ENCODE measurements around the gene SPOCD1. TPM values are rescaled to one million over a fixed set of nuclear protein-coding genes. Genes with fewer than 3 reads are reported as not detected.

The SPOCD1 gene
- total and polyA plus RNA-seq, 2 experiments from 2014 or later, result 0.73 to 1.3 TPM

DNA sequence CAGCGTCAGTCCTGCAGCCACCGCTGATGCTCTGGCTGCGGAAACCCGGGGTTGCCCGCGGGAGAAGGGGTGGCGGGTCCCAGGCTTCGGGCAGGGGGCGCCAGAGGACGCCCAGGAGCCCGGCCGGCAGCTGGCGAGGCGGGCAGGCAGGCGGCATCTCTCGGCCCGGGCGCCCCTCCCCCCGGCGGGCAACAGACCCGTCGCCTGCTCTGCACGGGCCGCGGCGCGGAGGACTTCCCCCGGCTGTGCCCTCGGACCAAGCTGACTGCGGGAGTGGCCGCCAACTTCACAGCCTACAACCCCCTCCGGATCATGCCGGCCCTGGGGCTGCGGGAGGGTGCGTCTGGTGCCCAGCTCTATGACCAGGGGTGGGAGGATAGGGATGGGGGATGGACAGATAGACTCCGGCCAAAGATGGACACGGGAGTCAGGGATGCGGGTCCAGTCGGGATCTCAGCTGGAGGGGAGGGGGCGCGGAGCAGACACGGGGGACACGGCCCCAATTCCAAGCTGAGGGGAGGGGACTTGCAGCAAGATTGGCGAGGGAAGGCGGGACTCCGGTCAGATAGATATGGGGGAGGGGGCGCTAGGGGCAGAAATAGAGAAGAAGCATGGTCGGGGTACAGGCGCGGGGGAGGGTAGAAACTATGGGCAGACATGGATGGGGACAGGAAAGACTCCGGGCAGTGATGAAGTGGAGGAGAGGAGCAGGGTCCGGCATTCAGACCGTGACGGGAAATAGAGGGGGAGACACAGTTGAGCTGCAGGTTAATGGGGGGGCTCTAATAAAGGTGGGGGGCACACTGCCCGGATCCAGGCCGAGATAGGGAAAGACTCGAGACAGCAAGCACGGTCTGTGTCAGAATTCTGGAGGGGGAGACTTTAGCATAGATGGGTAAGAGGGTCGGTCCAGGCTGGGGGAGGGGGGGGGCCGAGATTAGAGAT lies 52.8 kb downstream of the SPOCD1 start (continued):
- TF ChIP-seq ZNF462 (CRISPR knock-in tag; IDR thresholded peaks at IDR 0.05) (no peak), STAT1 (IDR thresholded peaks at IDR 0.05; ENCODE audit: unreplicated experiment) (no peak), CTCF (conservative IDR thresholded peaks at IDR 0.05; ENCODE audit: low read depth in 2 of 2) (peak; percentile 51 to 76), ZNF114 (CRISPR knock-in tag; IDR thresholded peaks at IDR 0.05) (no peak), ZNF331 (CRISPR knock-in tag; IDR thresholded peaks at IDR 0.05; ENCODE audit: low read depth) (no peak), POLR2AphosphoS5 (IDR thresholded peaks at IDR 0.05; ENCODE audit: low read depth) (peak; percentile 30), EZH2phosphoT487 (IDR thresholded peaks at IDR 0.05; ENCODE audit: unreplicated experiment) (no peak)

Measured in GM23338 (cell line).